Kasumi-1 (cell line): ENCODE measurements around the gene PAK5.

Source experiments
- DNase-seq, 2 experiments: peaks; one replicate each; lab custom pipeline; 2025; lab: John Stamatoyannopoulos, UW

PAK5 gene

GRCh38 chr20:9789131-9789530 is 49.7 kb downstream of the PAK5 start:
- DNase-seq = no peak

GRCh38 chr20:9775176-9775575 is 63.7 kb downstream of the PAK5 start:
- no peak for DNase-seq

GRCh38 chr20:9769954-9770353 is 68.9 kb downstream of the PAK5 start:
- DNase-seq = no peak

GRCh38 chr20:9761476-9761875 is 77.4 kb downstream of the PAK5 start:
- no peak for DNase-seq

GRCh38 chr20:9759392-9759791 is 79.5 kb downstream of the PAK5 start:
- no peak for DNase-seq

GRCh38 chr20:9758752-9759151 is 80.1 kb downstream of the PAK5 start:
- no peak for DNase-seq

GRCh38 chr20:9756660-9757059 is 82.2 kb downstream of the PAK5 start:
- DNase-seq = no peak

- no peak for DNase-seq
These were observed 83.6 kb downstream of the PAK5 start for GRCh38 chr20:9755301-9755700.

- no peak for DNase-seq
These were observed 94.3 kb downstream of the PAK5 start for GRCh38 chr20:9744551-9744950.

- DNase-seq = no peak
These were observed 95.0 kb downstream of the PAK5 start for GRCh38 chr20:9743871-9744270.

GRCh38 chr20:9742821-9743220 is 96.1 kb downstream of the PAK5 start:
- DNase-seq = no peak

- DNase-seq = no peak
These were observed 96.9 kb downstream of the PAK5 start for GRCh38 chr20:9741996-9742395.

- no peak for DNase-seq
These were observed 98.4 kb downstream of the PAK5 start for GRCh38 chr20:9740486-9740885.

GRCh38 chr20:9739991-9740390 is 98.9 kb downstream of the PAK5 start:
- DNase-seq = no peak

GRCh38 chr20:9736373-9736772 is 102.5 kb downstream of the PAK5 start:
- DNase-seq = peak; percentile 1 to 2

- DNase-seq = no peak
These were observed 115.2 kb downstream of the PAK5 start for GRCh38 chr20:9723501-9724202.

- no peak for DNase-seq
These were observed 127.0 kb downstream of the PAK5 start for GRCh38 chr20:9711872-9712271.

GRCh38 chr20:9710685-9711084 is 128.2 kb downstream of the PAK5 start:
- DNase-seq = no peak

- DNase-seq = no peak
These were observed 133.0 kb downstream of the PAK5 start for GRCh38 chr20:9705722-9706476.

GRCh38 chr20:9699181-9699580 is 139.7 kb downstream of the PAK5 start:
- no peak for DNase-seq

GRCh38 chr20:9689041-9689440 is 149.8 kb downstream of the PAK5 start:
- no peak for DNase-seq

- DNase-seq = no peak
These were observed 152.0 kb downstream of the PAK5 start for GRCh38 chr20:9686866-9687265.

GRCh38 chr20:9686455-9686854 is 152.4 kb downstream of the PAK5 start:
- DNase-seq = no peak

GRCh38 chr20:9686001-9686400 is 152.9 kb downstream of the PAK5 start:
- DNase-seq = no peak
